IMR-90 (cell line): ENCODE data around the gene SLC16A5. TPM values are rescaled to one million over a fixed set of nuclear protein-coding genes. Genes with fewer than 3 reads are reported as not detected.

Experiments used
- ATAC-seq: fragments of 200-7000 bp; cut with Tn5 transposase; 2 replicates; pipeline ENCODE4 v1.9.1; 2020; ENCODE audit warnings: low read depth, mild to moderate bottlenecking, moderate library complexity
- BruUV-seq: library from RNA; stranded (reverse); fragments of 400-500 nt; replicated peaks from 2 replicates; lab custom pipeline; 2021; lab: Mats Ljungman, UMichigan
- CTCF ChIA-PET: fragments of 300-600 bp; formaldehyde crosslinking; extraction: SDS; loops from one replicate; lab custom pipeline; 2021; ENCODE audit warnings: antibody characterized with exemption; lab: Yijun Ruan, JAX
- POLR2A ChIA-PET: fragments of 300-600 bp; sonication (Branson Sonifier 250); formaldehyde crosslinking; loops from one replicate; lab custom pipeline; 2022; ENCODE audit warnings: antibody characterized with exemption; ENCODE audit not compliant: unreplicated experiment; lab: Charles Lee
- DNase-seq: peaks from one replicate; pipeline ENCODE4 v3.0.0; 2013
- H2AFZ ChIP-seq: replicated peaks from 2 replicates; pipeline ENCODE3; 2013; ENCODE audit warnings: low read length, mild to moderate bottlenecking; ENCODE audit not compliant: poor library complexity
- H2AK5ac ChIP-seq: 2 replicates; pipeline ENCODE4 v1.6.1; 2013; ENCODE audit warnings: low read depth, low read length, inconsistent platforms
- H2AK9ac ChIP-seq: replicated peaks from 2 replicates; pipeline ENCODE3; 2013; ENCODE audit warnings: mild to moderate bottlenecking, low read depth, low read length, moderate library complexity; ENCODE audit not compliant: poor library complexity
- H2BK120ac ChIP-seq: 2 replicates; pipeline ENCODE4 v1.6.1; 2013; ENCODE audit warnings: low read depth, low read length, inconsistent platforms
- H2BK15ac ChIP-seq: 3 replicates; pipeline ENCODE4 v1.6.1; 2013; ENCODE audit warnings: low read depth, low read length, inconsistent platforms
- H2BK20ac ChIP-seq: 2 replicates; pipeline ENCODE4 v1.6.1; 2013; ENCODE audit warnings: low read depth, mild to moderate bottlenecking, inconsistent platforms, low read length, moderate library complexity
- H2BK5ac ChIP-seq: 2 replicates; pipeline ENCODE4 v1.6.1; 2013; ENCODE audit warnings: mild to moderate bottlenecking, low read depth, low read length, inconsistent platforms; ENCODE audit not compliant: poor library complexity, severe bottlenecking
- H3K14ac ChIP-seq: replicated peaks from 2 replicates; pipeline ENCODE4 v1.6.1; 2013; ENCODE audit warnings: low read depth, low read length, inconsistent platforms
- H3K18ac ChIP-seq: 2 replicates; pipeline ENCODE4 v1.6.1; 2013; ENCODE audit warnings: low read depth, low read length, control low read depth
- H3K23ac ChIP-seq: 2 replicates; pipeline ENCODE4 v1.6.1; 2013; ENCODE audit warnings: low read depth, low read length, inconsistent platforms
- H3K27ac ChIP-seq: 2 replicates; pipeline ENCODE4 v1.5.1; 2013; ENCODE audit warnings: mild to moderate bottlenecking, control low read depth, low read length; ENCODE audit not compliant: insufficient read depth
- H3K27me3 ChIP-seq: 2 replicates; pipeline ENCODE4 v1.6.1; 2013; ENCODE audit warnings: low read length; ENCODE audit not compliant: control insufficient read depth, insufficient read depth
- H3K36me3 ChIP-seq: 2 replicates; pipeline ENCODE4 v1.6.1; 2013; ENCODE audit warnings: low read length, mixed read lengths; ENCODE audit not compliant: control insufficient read depth, insufficient read depth
- H3K4ac ChIP-seq: 2 replicates; pipeline ENCODE4 v1.6.1; 2013; ENCODE audit warnings: low read depth, low read length, inconsistent platforms
- H3K4me1 ChIP-seq: 2 replicates; pipeline ENCODE4 v1.6.1; 2013; ENCODE audit warnings: low read length, mixed read lengths; ENCODE audit not compliant: control insufficient read depth, insufficient read depth
- H3K4me2 ChIP-seq: 2 replicates; pipeline ENCODE4 v1.6.1; 2013; ENCODE audit warnings: low read depth, mild to moderate bottlenecking, control low read depth, low read length, moderate library complexity
- H3K4me3 ChIP-seq: 2 replicates; pipeline ENCODE4 v1.5.1; 2013; ENCODE audit warnings: low read depth, mild to moderate bottlenecking, control low read depth, low read length, moderate library complexity; ENCODE audit not compliant: insufficient read depth
- H3K56ac ChIP-seq: 2 replicates; pipeline ENCODE4 v1.6.1; 2013; ENCODE audit warnings: low read length, inconsistent platforms; ENCODE audit not compliant: insufficient read depth; ENCODE audit errors: extremely low read depth
- H3K79me1 ChIP-seq, 2 experiments: 2 replicates each; pipeline ENCODE4 v1.6.1; 2013; ENCODE audit warnings: low read length in 2 of 2, inconsistent platforms in 1 of 2, low read depth in 1 of 2
- H3K9ac ChIP-seq: 2 replicates; pipeline ENCODE4 v1.6.1; 2013; ENCODE audit warnings: low read depth, low read length, control low read depth
- H3K9me1 ChIP-seq: 2 replicates; pipeline ENCODE4 v1.6.1; 2013; ENCODE audit warnings: low read length, inconsistent platforms; ENCODE audit not compliant: insufficient read depth
- H3K9me3 ChIP-seq: 2 replicates; pipeline ENCODE4 v1.6.1; 2013; ENCODE audit warnings: low read length; ENCODE audit not compliant: control insufficient read depth, insufficient read depth
- H4K20me1 ChIP-seq: 2 replicates; pipeline ENCODE4 v1.6.1; 2013; ENCODE audit warnings: low read length, inconsistent platforms; ENCODE audit not compliant: insufficient read depth
- H4K5ac ChIP-seq: 2 replicates; pipeline ENCODE4 v1.6.1; 2013; ENCODE audit warnings: mild to moderate bottlenecking, low read depth, low read length, control low read depth
- H4K8ac ChIP-seq, 2 experiments: 2 replicates each; pipeline ENCODE4 v1.6.1; 2013; ENCODE audit warnings: low read depth in 2 of 2, low read length in 2 of 2, control low read depth in 1 of 2, inconsistent platforms in 1 of 2
- H4K91ac ChIP-seq: 2 replicates; pipeline ENCODE4 v1.6.1; 2013; ENCODE audit warnings: low read depth, low read length, inconsistent platforms; ENCODE audit not compliant: insufficient read depth
- BHLHE40 ChIP-seq: fragments of 150-350 bp; IDR thresholded peaks from 2 replicates; pipeline ENCODE4 v1.6.1; 2016; ENCODE audit warnings: mild to moderate bottlenecking, low read depth, low read length
- CEBPB ChIP-seq: IDR thresholded peaks from 2 replicates; pipeline ENCODE4 v1.6.1; 2012; ENCODE audit warnings: low read depth, low read length, improper control_type of control experiment
- CHD1 ChIP-seq: IDR thresholded peaks from 2 replicates; pipeline ENCODE4 v1.6.1; 2012; ENCODE audit warnings: low read depth, low read length, improper control_type of control experiment
- ELK1 ChIP-seq: fragments of 150-350 bp; IDR thresholded peaks from 2 replicates; pipeline ENCODE4 v1.6.1; 2016; ENCODE audit warnings: low read depth, mild to moderate bottlenecking, low read length, moderate library complexity, borderline replicate concordance
- FOS ChIP-seq: fragments of 150-350 bp; IDR thresholded peaks from 2 replicates; pipeline ENCODE4 v1.6.1; 2016; ENCODE audit warnings: low read depth, low read length
- MAFK ChIP-seq: IDR thresholded peaks from 2 replicates; pipeline ENCODE4 v1.6.1; 2012; ENCODE audit warnings: low read depth, low read length, improper control_type of control experiment
- MXI1 ChIP-seq: IDR thresholded peaks from 2 replicates; pipeline ENCODE4 v1.6.1; 2012; ENCODE audit warnings: low read depth, mild to moderate bottlenecking, low read length, moderate library complexity, borderline replicate concordance
- NFE2L2 ChIP-seq: fragments of 150-350 bp; IDR thresholded peaks from 2 replicates; pipeline ENCODE4 v1.6.1; 2016; ENCODE audit warnings: low read depth, mild to moderate bottlenecking, low read length
- POLR2A ChIP-seq: IDR thresholded peaks from 2 replicates; pipeline ENCODE4 v1.6.1; 2012; ENCODE audit warnings: mild to moderate bottlenecking, low read depth, low read length
- RAD21 ChIP-seq: IDR thresholded peaks from 2 replicates; pipeline ENCODE4 v1.6.1; 2012; ENCODE audit warnings: low read length, improper control_type of control experiment
- RCOR1 ChIP-seq: IDR thresholded peaks from 2 replicates; pipeline ENCODE4 v1.6.1; 2012; ENCODE audit warnings: mild to moderate bottlenecking, low read length, improper control_type of control experiment; ENCODE audit not compliant: insufficient replicate concordance
- RFX5 ChIP-seq: IDR thresholded peaks from 2 replicates; pipeline ENCODE4 v1.8.0; 2012; ENCODE audit warnings: low read depth, mild to moderate bottlenecking, low read length, moderate library complexity
- SMC3 ChIP-seq: fragments of 150-350 bp; IDR thresholded peaks from 2 replicates; pipeline ENCODE4 v1.6.1; 2016; ENCODE audit warnings: low read depth, mild to moderate bottlenecking, antibody characterized with exemption, low read length, moderate library complexity
- USF2 ChIP-seq: fragments of 150-350 bp; IDR thresholded peaks from 2 replicates; pipeline ENCODE4 v1.6.1; 2017; ENCODE audit warnings: mild to moderate bottlenecking, antibody characterized with exemption, low read length, low read depth
- WGBS, 2 experiments: methylation state at CpG; one replicate each; pipeline versions ENCODE4 v1.1.5 to v1.1.7; 2013; ENCODE audit warnings: missing lambda C conversion rate in 2 of 2; ENCODE audit not compliant: insufficient read length in 1 of 2; ENCODE audit errors: extremely low coverage in 2 of 2; 5-methylcytosine and 5-hydroxymethylcytosine counted together
- dilution Hi-C: fragments of 300-500 bp; cut with HindIII; formaldehyde crosslinking; loops from one replicate; pipeline ENCODE4 v1.14.3; 2018; ENCODE audit warnings: low sequenced_read_pairs; ENCODE audit not compliant: unreplicated experiment
- in situ Hi-C: fragments of 300-500 bp; cut with MboI; formaldehyde crosslinking; loops from 3 replicates; pipeline ENCODE4 v1.14.3; 2019; ENCODE audit warnings: low sequenced_read_pairs, inconsistent platforms, mixed read lengths
- intact Hi-C: fragments of 100-400 bp; cut with micrococcal nuclease; formaldehyde crosslinking; loops from 2 replicates; pipeline ENCODE4 v1.10.0; 2022
- polyA plus RNA-seq, 3 experiments: library from polyadenylated mRNA; depleted of rRNA; stranded (reverse); fragments of >200 nt; gene quantifications; 2 replicates each; pipeline ENCODE4 v1.2.3, GENCODE V29; 2012; ENCODE audit warnings: low replicate concordance in 1 of 3
- total RNA-seq: library from RNA; depleted of rRNA; stranded (reverse); fragments of >200 nt; gene quantifications from 2 replicates; pipeline ENCODE4 v1.2.3, GENCODE V29; 2012

Gene SLC16A5
- total and polyA plus RNA-seq, 2 of the 4 experiments (the other 2 are of a cell fraction) = 1.8 to 7.1 TPM

- Histone ChIP-seq H3K9ac (no peak overlapping the region), H3K27me3 (no peaks in the 10 kb centered on the region), H3K14ac (no peak overlapping the region), H3K36me3 (peaks cover 27% of the 10 kb centered on the region), H3K9me3 (no peaks in the 10 kb centered on the region), H3K4me2 (no peak overlapping the region), H2BK15ac (no peak overlapping the region), H4K20me1 (no peaks in the 10 kb centered on the region), H2AK5ac (no peak overlapping the region), H3K79me1 (peaks cover 11 to 36% of the 10 kb centered on the region in 2 experiments), H2BK20ac (no peak overlapping the region), H3K4me1 (no peaks in the 10 kb centered on the region), H4K91ac (no peak overlapping the region), H2AK9ac (no peak overlapping the region), H2BK120ac (no peak overlapping the region), H2BK5ac (no peak overlapping the region), H3K27ac (no peak overlapping the region), H3K23ac (no peak overlapping the region), H4K8ac (no peak overlapping the region), H3K4ac (no peak overlapping the region), H3K18ac (no peak overlapping the region), H3K9me1 (peaks cover 3% of the 10 kb centered on the region; the same call in 1 of the 2 replicates), H3K4me3 (no peak overlapping the region), H4K5ac (no peak overlapping the region), H2AFZ (no peak overlapping the region), H3K56ac (no peak overlapping the region)
- ChIA-PET CTCF (interaction anchor here (1.3 kb wide), 1 partner anchor 80 kb away, joined by 3 read pairs; no protein-coding TSS in a partner anchor), POLR2A (interaction anchor here (0.6 kb wide), 1 partner anchor 220 kb away, joined by 3 read pairs; the partner anchor contains the start of genes GGA3 and MRPS7)
- dilution Hi-C loops = no loop called here
- WGBS, 2 experiments = 50% methylated on average over 2 of the region's 12 CpGs; no CpG with 5 or more reads in 1 of the 2 experiments
- DNase-seq = no peak
- BruUV-seq = no TSS peak
- intact Hi-C loops = no loop called here
- TF ChIP-seq RFX5 (no peak), RAD21 (no peak), NFE2L2 (no peak), CHD1 (no peak), USF2 (no peak), CEBPB (no peak), SMC3 (no peak), ELK1 (no peak), FOS (no peak), MXI1 (no peak), RCOR1 (no peak), POLR2A (no peak), MAFK (no peak), BHLHE40 (no peak)
- ATAC-seq = no peak
- in situ Hi-C loops = no loop called here
Measured at GRCh38 chr17:75041656-75042280, 46.0 kb upstream of the SLC16A5 start.
